GM23338 (cell line): ENCODE results near the gene CELSR1. TPM values are rescaled to one million over a fixed set of nuclear protein-coding genes. Genes with fewer than 3 reads are reported as not detected.

Experiments
- ATAC-seq: fragments of 200-7000 bp; cut with Tn5 transposase; 3 replicates; pipeline ENCODE4 v1.9.1; 2020
- DNase-seq: peaks from one replicate; pipeline ENCODE4 v3.0.0-alpha.2; 2015; ENCODE audit warnings: low spot score
- H2AFZ ChIP-seq: fragments of 200-600 bp; sonication (generic); 2 replicates; pipeline ENCODE4 v1.8.0; 2016; ENCODE audit warnings: antibody characterized with exemption, mild to moderate bottlenecking, moderate library complexity
- H3F3A ChIP-seq: fragments of 200-600 bp; sonication (generic); replicated peaks from 2 replicates; pipeline ENCODE4 v1.8.0; 2017; ENCODE audit warnings: antibody characterized with exemption, mixed run types, low read depth
- H3K27ac ChIP-seq: fragments of 200-600 bp; sonication (generic); 2 replicates; pipeline ENCODE4 v1.6.1; 2016; ENCODE audit warnings: low read depth
- H3K27me3 ChIP-seq: fragments of 200-600 bp; sonication (generic); 2 replicates; pipeline ENCODE4 v1.8.0; 2016; ENCODE audit warnings: mild to moderate bottlenecking, mixed run types, moderate library complexity; ENCODE audit not compliant: insufficient read depth
- H3K36me3 ChIP-seq: fragments of 200-600 bp; sonication (generic); 2 replicates; pipeline ENCODE4 v1.8.0; 2016; ENCODE audit warnings: mild to moderate bottlenecking; ENCODE audit not compliant: insufficient read depth
- H3K4me1 ChIP-seq: fragments of 200-600 bp; sonication (generic); 2 replicates; pipeline ENCODE4 v1.8.0; 2016; ENCODE audit warnings: mild to moderate bottlenecking, moderate library complexity; ENCODE audit not compliant: insufficient read depth
- H3K4me2 ChIP-seq: fragments of 200-600 bp; sonication (generic); 2 replicates; pipeline ENCODE4 v1.7.1; 2017; ENCODE audit warnings: mixed run types
- H3K4me3 ChIP-seq: fragments of 200-600 bp; sonication (generic); 2 replicates; pipeline ENCODE4 v1.6.1; 2016; ENCODE audit warnings: mixed run types
- H3K79me2 ChIP-seq: fragments of 200-600 bp; sonication (generic); replicated peaks from 2 replicates; pipeline ENCODE4 v1.8.0; 2017; ENCODE audit warnings: mild to moderate bottlenecking; ENCODE audit not compliant: insufficient read depth
- H3K9me2 ChIP-seq: fragments of 200-600 bp; sonication (generic); 2 replicates; pipeline ENCODE4 v1.8.0; 2017; ENCODE audit not compliant: insufficient read depth
- H4K20me1 ChIP-seq: fragments of 200-600 bp; sonication (generic); replicated peaks from 2 replicates; pipeline ENCODE4 v1.8.0; 2017; ENCODE audit warnings: mild to moderate bottlenecking; ENCODE audit not compliant: insufficient read depth
- H3K27ac Mint-ChIP-seq: 2 replicates; pipeline ENCODE4 v1.8.0; 2020; ENCODE audit warnings: inconsistent platforms, mild to moderate bottlenecking, moderate library complexity, mixed read lengths
- H3K27me3 Mint-ChIP-seq: 3 replicates; pipeline ENCODE4 v1.8.0; 2022; ENCODE audit warnings: low read depth, mild to moderate bottlenecking, moderate library complexity, mixed read lengths, inconsistent platforms; ENCODE audit not compliant: insufficient read depth, poor library complexity
- H3K36me3 Mint-ChIP-seq: 3 replicates; pipeline ENCODE4 v1.8.0; 2021; ENCODE audit warnings: low read depth, mild to moderate bottlenecking, inconsistent platforms, moderate library complexity, mixed read lengths
- H3K4me1 Mint-ChIP-seq: 3 replicates; pipeline ENCODE4 v1.8.0; 2020; ENCODE audit warnings: mild to moderate bottlenecking, inconsistent platforms, mixed read lengths
- H3K4me3 Mint-ChIP-seq: 3 replicates; pipeline ENCODE4 v1.8.0; 2021; ENCODE audit warnings: moderate library complexity, mild to moderate bottlenecking, inconsistent platforms, mixed read lengths
- H3K9me3 Mint-ChIP-seq: 3 replicates; pipeline ENCODE4 v1.8.0; 2020; ENCODE audit warnings: moderate library complexity, mild to moderate bottlenecking, inconsistent platforms, mixed read lengths
- CREB1 ChIP-seq: fragments of 250-450 bp; sonication (Bioruptor Pico); IDR thresholded peaks from 2 replicates; pipeline ENCODE4 v1.5.0; 2020; ENCODE audit warnings: low read depth, mild to moderate bottlenecking, moderate library complexity
- CTCF ChIP-seq, 2 experiments: fragments of 200-600 bp in 1 of 2; sonication (generic) in 1 of 2; conservative IDR thresholded peaks; 2 replicates each; pipeline versions ENCODE4 v1.5.1 to v1.6.1; 2016 to 2017; ENCODE audit warnings: antibody characterized with exemption in 2 of 2, low read depth in 2 of 2, mild to moderate bottlenecking in 2 of 2, moderate library complexity in 1 of 2
- ETS1 ChIP-seq: IDR thresholded peaks from 2 replicates; pipeline ENCODE4 v1.6.1; 2016; ENCODE audit warnings: antibody characterized with exemption
- EZH2 ChIP-seq: fragments of 200-600 bp; sonication (generic); IDR thresholded peaks from one replicate; pipeline ENCODE4 v1.8.0; 2017; ENCODE audit warnings: antibody characterized with exemption, mild to moderate bottlenecking, low read depth; ENCODE audit not compliant: unreplicated experiment
- EZH2phosphoT487 ChIP-seq: fragments of 200-600 bp; sonication (generic); IDR thresholded peaks from one replicate; pipeline ENCODE4 v1.8.1; 2018; ENCODE audit warnings: antibody characterized with exemption; ENCODE audit not compliant: unreplicated experiment
- JUNB ChIP-seq: IDR thresholded peaks from one replicate; pipeline ENCODE4 v1.6.1; 2016; ENCODE audit warnings: antibody characterized with exemption; ENCODE audit not compliant: unreplicated experiment
- NANOG ChIP-seq: IDR thresholded peaks from 2 replicates; pipeline ENCODE4 v1.6.1; 2016; ENCODE audit warnings: antibody characterized with exemption, borderline replicate concordance
- POLR2AphosphoS5 ChIP-seq: IDR thresholded peaks from 2 replicates; pipeline ENCODE4 v1.6.1; 2016; ENCODE audit warnings: antibody characterized with exemption, low read depth
- REST ChIP-seq: IDR thresholded peaks from one replicate; pipeline ENCODE4 v1.6.1; 2018; ENCODE audit warnings: antibody characterized with exemption; ENCODE audit not compliant: unreplicated experiment
- STAT1 ChIP-seq: IDR thresholded peaks from one replicate; pipeline ENCODE4 v1.6.1; 2016; ENCODE audit warnings: antibody characterized with exemption; ENCODE audit not compliant: unreplicated experiment
- ZNF114 ChIP-seq: fragments of 250-450 bp; sonication (Bioruptor Pico); IDR thresholded peaks from 2 replicates; pipeline ENCODE4 v1.5.0; 2020; ENCODE audit warnings: mild to moderate bottlenecking, moderate library complexity
- ZNF331 ChIP-seq: fragments of 250-450 bp; sonication (Bioruptor Pico); IDR thresholded peaks from 2 replicates; pipeline ENCODE4 v1.5.0; 2020; ENCODE audit warnings: low read depth, mild to moderate bottlenecking, moderate library complexity
- ZNF462 ChIP-seq: fragments of 250-450 bp; sonication (Bioruptor Pico); IDR thresholded peaks from 2 replicates; pipeline ENCODE4 v1.5.0; 2020; ENCODE audit warnings: mild to moderate bottlenecking, moderate library complexity
- polyA plus RNA-seq: library from polyadenylated mRNA; unstranded; fragments of >200 nt; fragmentation: Nextera tagmentation; extraction: Ambion mirVana; gene quantifications from 2 replicates; pipeline ENCODE4 v1.2.1, GENCODE V29; 2016
- total RNA-seq: library from RNA; depleted of rRNA; stranded (reverse); fragments of >200 nt; shearing (Covaris generic); gene quantifications from 2 replicates; pipeline ENCODE4 v1.2.3, GENCODE V29; 2014

CELSR1 gene
- total and polyA plus RNA-seq, 2 experiments from 2014 or later = 4.8 to 20.4 TPM

- peaks cover 16% of the 10 kb centered on the region for H3K27me3 Mint-ChIP-seq
- H2AFZ ChIP-seq = no peak overlapping the region
- H3K4me3 ChIP-seq = no peak overlapping the region
- H3K4me2 ChIP-seq = no peak overlapping the region
- no peaks in the 10 kb centered on the region for H3F3A ChIP-seq
- H3K27ac ChIP-seq = no peak overlapping the region
- no peak for DNase-seq
- H3K27me3 ChIP-seq = no peaks in the 10 kb centered on the region
- peaks cover 11% of the 10 kb centered on the region; the same call in 1 of the 3 replicates for H3K36me3 Mint-ChIP-seq
- no peaks in the 10 kb centered on the region for H3K36me3 ChIP-seq
- H3K9me3 Mint-ChIP-seq = peaks cover 5% of the 10 kb centered on the region; the same call in 2 of the 3 replicates
- H3K79me2 ChIP-seq = no peaks in the 10 kb centered on the region
- no peak for TF ChIP-seq ZNF114
- no peak for TF ChIP-seq STAT1
- no peak for TF ChIP-seq REST
- no peak for TF ChIP-seq NANOG
- TF ChIP-seq JUNB = no peak
- TF ChIP-seq EZH2phosphoT487 = no peak
- TF ChIP-seq ETS1 = no peak
- no peak for TF ChIP-seq POLR2AphosphoS5
- TF ChIP-seq EZH2 = no peak
- TF ChIP-seq ZNF331 (CRISPR knock-in tag) = no peak
- no peak for TF ChIP-seq ZNF462 (CRISPR knock-in tag)
- no peak for TF ChIP-seq CTCF (conservative IDR thresholded peaks at IDR 0.05; ENCODE audit: low read depth in 2 of 2)
- TF ChIP-seq CREB1 (CRISPR knock-in tag) = no peak
- H3K4me1 Mint-ChIP-seq = peaks cover 6% of the 10 kb centered on the region; the same call in 2 of the 3 replicates
- H3K4me3 Mint-ChIP-seq = no peak overlapping the region
- no peak overlapping the region for H3K27ac Mint-ChIP-seq
- no peaks in the 10 kb centered on the region for H4K20me1 ChIP-seq
- H3K4me1 ChIP-seq = no peaks in the 10 kb centered on the region
- H3K9me2 ChIP-seq = no peaks in the 10 kb centered on the region
- no peak for ATAC-seq
Observed at GRCh38 chr22:46465345-46465720, 72.1 kb downstream of the CELSR1 start.
